Measurements from ENCODE around the gene MAPT.
"Not testable (repeated sequence)": the region's sequence is repeated elsewhere in the genome, so short reads cannot be mapped to it uniquely, and the experiment has no call there.

Gene MAPT

GRCh38 chr17:45956746-45957145 is 62.4 kb downstream of the MAPT start:
- DNase-seq = not testable (repeated sequence)

GRCh38 chr17:45958307-45958706 is 64.0 kb downstream of the MAPT start:
- no peak for DNase-seq

- DNase-seq = no peak
Observed at GRCh38 chr17:45958994-45959665, 64.8 kb downstream of the MAPT start.

- DNase-seq = no peak
Observed at GRCh38 chr17:45960311-45960710, 66.0 kb downstream of the MAPT start.

- DNase-seq = no peak
Observed at GRCh38 chr17:45961206-45961605, 66.9 kb downstream of the MAPT start.

GRCh38 chr17:45962221-45962972 is 68.0 kb downstream of the MAPT start:
- DNase-seq = no peak

DNA sequence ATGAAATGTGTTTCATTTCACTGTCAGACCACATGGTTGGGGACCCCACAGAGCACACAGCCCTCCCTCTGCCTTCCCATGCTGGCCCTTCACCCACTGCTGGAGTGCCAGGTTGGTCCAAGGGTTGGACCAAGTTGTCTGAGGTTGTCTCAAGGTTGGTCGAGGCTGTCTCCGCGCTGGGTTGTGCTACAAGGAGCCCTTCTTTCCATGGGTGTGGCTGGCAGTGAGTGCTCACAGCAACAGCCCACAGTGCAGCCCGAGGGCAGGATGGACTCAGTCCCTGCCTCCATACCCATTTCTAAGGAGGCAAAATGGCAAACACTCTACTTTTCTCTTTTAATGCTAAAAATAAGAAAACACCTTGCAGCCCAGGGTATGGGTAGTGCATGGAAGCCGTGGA is 68.9 kb downstream of the MAPT start:
- DNase-seq = no peak

DNA sequence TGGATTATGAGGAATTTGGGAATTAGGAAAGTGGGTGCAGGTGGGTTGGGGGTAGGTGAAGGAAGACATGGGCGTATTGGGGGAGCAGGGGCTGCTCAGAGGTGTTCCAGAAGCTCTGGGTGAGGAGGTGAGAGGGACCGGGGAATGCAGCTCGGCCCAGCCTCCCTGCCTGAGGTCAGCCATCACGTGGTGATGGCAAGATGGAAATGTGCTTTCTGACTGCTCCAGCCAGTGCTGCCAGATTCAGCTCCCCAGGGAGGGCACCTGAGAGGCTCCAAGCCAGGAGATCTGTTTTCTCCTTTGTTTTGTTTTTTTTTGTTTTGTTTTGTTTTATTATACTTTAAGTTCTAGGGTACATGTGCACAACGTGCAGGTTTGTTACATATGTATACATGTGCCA is 69.5 kb downstream of the MAPT start:
- DNase-seq = no peak

GRCh38 chr17:45964634-45965033 is 70.3 kb downstream of the MAPT start:
- no peak for DNase-seq

DNA sequence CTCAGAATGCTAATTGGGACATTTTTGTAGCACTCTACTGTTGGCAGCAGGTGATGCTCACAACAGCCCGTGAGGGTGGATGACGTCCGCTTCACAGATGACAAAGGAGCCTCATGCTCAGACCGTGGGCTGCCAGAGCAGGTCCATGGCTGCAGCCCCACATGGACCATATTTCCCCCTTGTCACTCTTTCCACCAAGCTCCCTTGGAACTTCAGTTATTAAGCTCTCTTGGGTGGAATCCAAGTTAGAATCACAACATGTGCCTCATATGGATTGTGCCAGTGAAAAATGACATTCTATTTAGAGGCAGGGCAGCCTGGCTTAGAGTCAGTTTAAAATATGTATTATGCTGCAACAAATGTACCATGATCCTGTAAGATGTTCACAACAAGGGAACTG is 71.5 kb downstream of the MAPT start:
- DNase-seq = no peak

- DNase-seq = no peak
Observed at GRCh38 chr17:45966606-45967280, 72.4 kb downstream of the MAPT start.

DNA sequence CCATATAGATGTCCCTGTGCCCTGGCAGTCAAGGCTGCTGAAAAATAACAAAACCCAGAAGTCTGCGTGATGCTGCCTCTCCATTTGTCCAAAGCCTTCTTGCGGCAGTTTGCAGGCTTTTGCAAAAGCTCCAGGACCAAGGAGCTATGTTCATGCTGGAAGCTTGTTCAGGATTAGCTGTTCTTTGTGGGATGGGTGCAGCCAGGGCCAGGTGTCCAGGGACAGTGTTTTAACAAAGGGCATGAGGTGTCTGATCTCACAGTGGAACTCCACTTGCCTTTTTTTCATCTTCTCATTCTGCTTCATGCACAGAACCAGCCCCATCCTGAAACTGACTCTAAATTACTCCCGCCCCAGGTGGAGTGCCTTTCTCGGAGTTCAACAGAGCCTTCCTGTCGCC is 73.0 kb downstream of the MAPT start:
- no peak for DNase-seq

GRCh38 chr17:45968732-45969131 is 74.4 kb downstream of the MAPT start:
- no peak for DNase-seq

- DNase-seq = no peak
Observed at GRCh38 chr17:45969726-45970125, 75.4 kb downstream of the MAPT start.

DNA sequence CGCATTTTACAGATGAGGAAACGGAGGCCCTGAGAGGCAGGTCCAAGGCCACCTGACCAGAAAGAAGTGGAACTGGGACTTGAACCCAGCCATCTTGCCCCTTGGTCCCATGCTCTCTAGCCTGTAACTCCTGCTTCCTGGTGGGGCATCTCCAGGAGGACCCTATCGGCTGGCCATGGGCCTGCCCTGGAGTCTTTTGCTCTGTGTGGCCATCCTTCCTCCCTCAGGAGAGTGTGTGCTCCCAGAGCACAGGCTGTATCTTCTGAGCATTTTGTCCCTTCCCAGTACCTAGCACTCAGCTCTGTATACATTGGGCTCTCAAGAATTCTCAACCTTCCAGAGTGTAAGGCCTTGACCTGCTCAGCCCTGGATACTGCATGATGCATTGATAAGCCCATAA is 76.3 kb downstream of the MAPT start:
- DNase-seq = no peak

DNA sequence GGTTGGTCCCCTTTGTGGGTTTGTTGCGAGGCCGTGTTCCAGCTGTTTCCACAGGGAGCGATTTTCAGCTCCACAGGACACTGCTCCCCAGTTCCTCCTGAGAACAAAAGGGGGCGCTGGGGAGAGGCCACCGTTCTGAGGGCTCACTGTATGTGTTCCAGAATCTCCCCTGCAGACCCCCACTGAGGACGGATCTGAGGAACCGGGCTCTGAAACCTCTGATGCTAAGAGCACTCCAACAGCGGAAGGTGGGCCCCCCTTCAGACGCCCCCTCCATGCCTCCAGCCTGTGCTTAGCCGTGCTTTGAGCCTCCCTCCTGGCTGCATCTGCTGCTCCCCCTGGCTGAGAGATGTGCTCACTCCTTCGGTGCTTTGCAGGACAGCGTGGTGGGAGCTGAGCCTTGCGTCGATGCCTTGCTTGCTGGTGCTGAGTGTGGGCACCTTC is 77.4 kb downstream of the MAPT start:
- DNase-seq = no peak

- DNase-seq = no peak
Observed at GRCh38 chr17:45972531-45972930, 78.2 kb downstream of the MAPT start.

- no peak for DNase-seq
Observed at GRCh38 chr17:45973099-45973780, 78.9 kb downstream of the MAPT start.

DNA sequence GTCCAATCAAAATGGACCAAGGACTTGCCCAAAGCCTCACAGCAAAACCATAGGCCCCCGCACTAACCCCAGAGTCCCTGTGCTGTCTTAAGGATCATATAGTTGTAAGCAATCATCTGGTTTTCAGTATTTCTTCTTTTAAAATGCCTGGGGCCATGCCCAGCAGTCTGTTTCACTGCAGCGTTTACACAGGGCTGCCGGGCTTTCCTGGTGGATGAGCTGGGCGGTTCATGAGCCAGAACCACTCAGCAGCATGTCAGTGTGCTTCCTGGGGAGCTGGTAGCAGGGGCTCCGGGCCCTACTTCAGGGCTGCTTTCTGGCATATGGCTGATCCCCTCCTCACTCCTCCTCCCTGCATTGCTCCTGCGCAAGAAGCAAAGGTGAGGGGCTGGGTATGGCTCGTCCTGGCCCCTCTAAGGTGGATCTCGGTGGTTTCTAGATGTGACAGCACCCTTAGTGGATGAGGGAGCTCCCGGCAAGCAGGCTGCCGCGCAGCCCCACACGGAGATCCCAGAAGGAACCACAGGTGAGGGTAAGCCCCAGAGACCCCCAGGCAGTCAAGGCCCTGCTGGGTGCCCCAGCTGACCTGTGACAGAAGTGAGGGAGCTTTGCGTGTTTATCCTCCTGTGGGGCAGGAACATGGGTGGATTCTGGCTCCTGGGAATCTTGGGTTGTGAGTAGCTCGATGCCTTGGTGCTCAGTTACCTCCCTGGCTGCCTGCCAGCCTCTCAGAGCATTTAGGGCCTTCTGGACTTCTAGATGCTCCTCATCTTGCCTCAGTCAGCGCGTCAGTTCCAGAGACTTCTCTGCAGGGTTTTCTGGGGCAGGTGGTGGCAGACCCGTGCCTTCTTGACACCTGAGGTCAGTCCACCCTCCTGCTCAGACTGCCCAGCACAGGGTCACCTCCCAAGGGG is 79.8 kb downstream of the MAPT start:
- DNase-seq = no peak

DNA sequence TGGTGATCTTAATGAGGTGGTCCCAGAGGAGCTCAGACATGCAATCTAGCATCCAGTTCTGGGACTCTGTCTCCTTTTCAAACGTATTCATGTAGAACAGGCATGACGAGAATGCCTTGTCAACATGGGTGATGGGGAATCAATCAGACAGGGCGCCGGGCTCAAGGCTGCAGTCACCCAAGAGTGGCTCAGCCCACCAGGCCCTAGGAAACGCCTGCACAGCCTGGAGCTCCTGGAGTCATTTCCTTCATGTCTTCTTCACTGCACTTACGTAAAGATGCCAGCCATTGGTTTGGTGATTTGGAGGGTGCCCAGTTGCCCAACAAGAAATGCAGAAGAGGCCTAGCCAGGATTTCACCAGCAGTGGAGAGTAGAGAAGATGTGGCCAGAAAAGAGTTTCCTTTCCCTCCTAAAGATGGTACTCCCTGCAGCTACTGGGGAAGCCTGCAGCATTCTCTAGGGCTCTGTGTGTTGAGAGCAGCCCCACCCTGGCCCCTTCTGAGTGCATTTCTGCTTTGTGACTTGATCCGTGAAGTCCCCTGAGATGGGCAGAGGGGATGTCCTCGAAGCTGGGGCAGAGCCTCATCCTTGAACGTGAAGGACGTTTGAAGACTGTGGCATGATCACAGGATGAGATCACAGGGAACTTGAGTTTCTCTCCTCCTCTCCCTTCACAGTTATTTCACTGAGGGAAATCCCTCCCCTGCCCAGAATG is 80.7 kb downstream of the MAPT start:
- no peak for DNase-seq

- no peak for DNase-seq
Observed at GRCh38 chr17:45975640-45976295, 81.4 kb downstream of the MAPT start.

Measured in NCI-H226 (cell line).